NCI-H2107 (cell line): Measurements from ENCODE around the gene SSTR4.
"Not testable (repeated sequence)": the region's sequence is repeated elsewhere in the genome, so short reads cannot be mapped to it uniquely, and the experiment has no call there.

ENCODE experiments used
- DNase-seq: peaks from one replicate; lab custom pipeline; 2025; lab: John Stamatoyannopoulos, UW

SSTR4 gene, protein sequence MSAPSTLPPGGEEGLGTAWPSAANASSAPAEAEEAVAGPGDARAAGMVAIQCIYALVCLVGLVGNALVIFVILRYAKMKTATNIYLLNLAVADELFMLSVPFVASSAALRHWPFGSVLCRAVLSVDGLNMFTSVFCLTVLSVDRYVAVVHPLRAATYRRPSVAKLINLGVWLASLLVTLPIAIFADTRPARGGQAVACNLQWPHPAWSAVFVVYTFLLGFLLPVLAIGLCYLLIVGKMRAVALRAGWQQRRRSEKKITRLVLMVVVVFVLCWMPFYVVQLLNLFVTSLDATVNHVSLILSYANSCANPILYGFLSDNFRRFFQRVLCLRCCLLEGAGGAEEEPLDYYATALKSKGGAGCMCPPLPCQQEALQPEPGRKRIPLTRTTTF

DNA sequence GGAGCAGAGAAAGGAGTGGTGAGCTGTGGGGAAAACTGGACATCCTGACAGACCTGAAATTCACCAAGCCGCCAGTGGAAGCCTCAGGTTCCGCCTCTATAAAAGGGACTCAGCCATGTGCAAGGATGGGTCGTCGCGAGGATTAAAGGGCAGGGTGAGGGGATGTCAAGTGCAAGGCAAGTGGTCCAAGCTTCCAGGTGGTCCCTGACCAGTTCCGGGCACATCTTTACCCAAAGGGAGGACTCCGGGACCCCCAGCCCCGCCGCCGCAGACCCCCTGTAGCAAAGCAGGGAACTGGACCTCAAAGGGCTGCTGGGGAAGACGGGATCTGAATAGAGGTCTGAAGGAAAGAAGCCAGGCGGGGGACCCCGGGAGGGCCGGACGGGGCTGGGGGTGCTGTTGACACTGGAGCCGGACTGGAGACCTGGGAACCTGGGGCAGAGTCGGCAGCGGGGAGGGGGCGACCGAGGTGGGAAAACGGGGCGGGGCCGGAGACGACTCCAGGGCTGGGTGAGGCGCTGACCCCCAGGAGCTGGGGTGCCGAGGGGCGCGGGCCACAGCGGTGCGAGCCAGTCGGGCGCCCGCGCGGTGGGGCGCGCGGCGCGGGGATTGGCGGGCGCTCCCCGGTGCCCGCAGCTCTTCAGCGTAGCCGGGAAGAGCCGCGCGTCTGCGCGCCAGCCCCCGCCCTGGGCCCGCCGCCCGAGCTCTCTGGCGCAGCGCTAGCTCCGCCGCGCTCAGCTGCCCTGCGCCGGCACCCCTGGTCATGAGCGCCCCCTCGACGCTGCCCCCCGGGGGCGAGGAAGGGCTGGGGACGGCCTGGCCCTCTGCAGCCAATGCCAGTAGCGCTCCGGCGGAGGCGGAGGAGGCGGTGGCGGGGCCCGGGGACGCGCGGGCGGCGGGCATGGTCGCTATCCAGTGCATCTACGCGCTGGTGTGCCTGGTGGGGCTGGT, at the start of gene SSTR4:
TSS of gene SSTR4 (plus strand) at position 592 of the 951 bp plus-strand sequence. CDS start at position 764, 172 bp downstream.
- no peak for DNase-seq

DNA sequence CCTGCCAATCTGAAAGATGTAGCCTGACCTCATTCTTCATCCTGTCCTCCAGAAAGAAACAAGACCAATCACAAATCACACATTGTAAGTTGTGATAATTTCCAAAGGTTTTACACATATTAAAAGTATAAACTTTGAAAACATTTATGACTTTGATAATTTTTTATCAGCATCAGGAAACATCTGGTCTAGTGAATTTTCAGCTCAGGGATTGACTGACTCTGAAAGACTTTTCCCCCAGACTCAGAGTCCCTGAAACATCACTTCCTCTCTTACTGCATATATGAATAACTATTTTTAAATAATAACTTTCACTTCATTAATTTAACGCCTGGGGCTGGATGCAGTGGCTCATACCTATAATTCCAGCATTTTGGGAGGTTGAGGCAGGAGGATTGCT, 48.5 kb upstream of the SSTR4 start:
- no peak for DNase-seq

DNA sequence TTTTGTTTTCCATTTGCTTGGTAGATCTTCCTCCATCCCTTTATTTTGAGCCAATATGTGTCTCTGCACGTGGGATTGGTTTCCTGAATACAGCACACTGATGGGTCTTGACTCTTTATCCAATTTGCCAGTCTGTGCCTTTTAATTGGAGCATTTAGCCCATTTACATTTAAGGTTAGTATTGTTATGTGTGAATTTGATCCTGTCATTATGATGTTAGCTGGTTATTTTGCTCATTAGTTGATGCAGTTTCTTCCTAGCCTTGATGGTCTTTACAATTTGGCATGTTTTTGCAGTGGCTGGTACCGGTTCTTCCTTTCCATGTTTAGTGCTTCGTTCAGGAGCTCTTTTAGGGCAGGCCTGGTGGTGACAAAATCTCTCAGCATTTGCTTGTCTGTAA, 43.7 kb upstream of the SSTR4 start:
- not testable (repeated sequence) for DNase-seq

DNA sequence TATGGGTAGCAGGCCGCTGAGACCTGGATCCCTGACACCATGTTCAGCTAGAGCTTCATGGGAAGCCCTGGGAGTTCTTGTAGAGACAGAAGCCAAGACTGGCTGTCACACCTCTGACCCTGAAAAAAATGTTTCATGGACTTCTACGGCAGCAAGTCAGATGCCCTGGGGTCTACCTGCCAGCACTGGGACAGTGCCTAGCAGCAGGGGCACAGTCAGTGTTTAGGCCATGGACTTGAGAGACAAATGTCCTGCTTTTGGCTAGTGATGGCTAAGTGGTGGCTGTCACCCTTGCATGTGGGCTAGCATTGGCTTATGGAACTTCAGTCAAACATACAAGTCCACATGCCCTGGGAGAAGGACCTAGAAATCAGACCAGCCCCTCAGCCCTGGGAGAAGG, 41.3 kb upstream of the SSTR4 start:
- DNase-seq: no peak

DNA sequence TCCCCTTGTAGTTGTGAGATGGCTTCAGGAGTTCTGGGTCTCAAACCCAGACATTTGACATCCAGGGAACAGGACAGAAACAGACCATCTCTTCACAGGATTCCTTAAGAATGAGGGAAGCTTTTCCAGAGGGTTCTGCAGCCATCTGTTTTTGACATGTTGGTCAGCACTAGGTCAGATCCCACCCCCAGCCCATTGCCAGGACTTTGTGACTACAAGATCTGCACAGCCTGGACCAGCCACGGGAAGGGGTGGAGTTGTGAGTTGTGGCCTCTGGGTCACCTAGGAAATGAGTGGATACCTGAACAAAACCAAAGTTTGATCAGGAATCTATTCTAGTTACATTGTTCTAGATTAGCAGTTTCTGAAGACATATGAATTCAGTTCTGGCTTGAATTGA, 39.2 kb upstream of the SSTR4 start:
- no peak for DNase-seq

DNA sequence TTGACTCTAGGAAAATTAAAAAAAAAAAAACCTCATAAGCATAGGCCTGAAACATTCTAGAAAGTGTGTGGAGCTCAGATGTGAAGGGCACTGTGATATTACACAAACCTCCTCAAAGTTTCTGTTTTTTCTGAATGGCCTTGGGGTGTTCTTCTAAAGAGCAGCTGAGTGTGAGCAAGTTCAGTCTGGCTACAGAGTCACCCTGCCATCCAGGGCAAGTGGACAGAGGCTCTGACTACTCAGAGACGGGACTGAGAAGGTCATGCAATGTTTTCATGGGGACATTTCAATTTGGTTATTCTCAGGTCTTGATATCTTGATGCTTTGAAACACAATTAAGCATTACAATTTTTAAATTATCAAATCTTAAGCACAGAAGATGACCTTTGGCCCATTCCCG, 36.6 kb upstream of the SSTR4 start:
- no peak for DNase-seq

DNA sequence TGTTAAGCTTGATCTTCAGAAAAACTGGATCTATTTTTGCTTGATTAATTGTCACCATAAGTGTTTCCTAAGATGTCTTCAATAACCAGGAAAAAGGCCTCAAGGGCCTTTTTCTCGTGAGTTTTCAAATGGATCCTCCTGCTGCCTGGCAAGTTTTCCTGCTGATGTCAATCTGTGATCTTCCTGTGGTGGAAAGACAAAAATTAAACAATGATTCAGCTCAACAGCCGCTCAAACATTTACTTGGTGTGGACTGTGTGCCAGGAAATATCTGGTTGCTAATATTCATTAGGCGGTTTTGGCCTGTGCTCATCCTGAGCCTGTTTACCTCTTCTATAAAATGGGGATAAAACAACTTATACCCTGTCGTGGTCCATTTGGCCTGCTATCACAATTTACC, 35.4 kb upstream of the SSTR4 start:
- DNase-seq: no peak

DNA sequence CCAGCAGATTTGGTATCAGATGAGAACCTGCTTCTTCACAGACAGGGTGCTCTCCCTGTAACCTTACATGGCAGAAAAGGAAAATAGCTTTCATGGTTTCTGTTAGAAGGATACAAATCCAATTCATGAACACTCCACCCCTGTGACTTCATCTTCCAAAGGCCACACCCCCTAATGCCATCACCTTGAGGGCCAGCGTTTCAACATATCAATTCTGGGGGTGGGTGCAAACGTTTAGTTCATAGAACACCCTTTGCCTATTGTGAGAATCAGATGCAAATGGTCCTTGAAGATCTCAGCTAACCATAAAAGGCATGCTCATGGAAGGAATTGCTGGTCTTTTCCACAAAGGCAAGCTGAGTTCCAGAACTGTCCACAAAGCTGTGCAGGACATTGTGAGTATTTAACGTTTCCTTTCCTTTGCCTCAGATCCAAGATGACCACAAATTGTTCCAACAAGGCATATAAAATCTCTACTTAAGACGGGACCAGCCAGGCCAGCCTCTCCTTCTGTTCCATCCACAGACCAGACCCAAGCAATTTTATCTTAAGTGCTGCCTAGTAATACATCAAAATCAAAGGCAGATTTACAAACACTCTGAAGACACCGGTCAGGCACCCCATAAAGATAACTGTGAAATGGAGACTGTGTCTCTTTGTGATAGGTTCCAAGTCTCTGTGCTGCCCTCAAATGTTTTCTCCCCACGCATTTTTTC, 34.7 kb upstream of the SSTR4 start:
- DNase-seq: no peak

DNA sequence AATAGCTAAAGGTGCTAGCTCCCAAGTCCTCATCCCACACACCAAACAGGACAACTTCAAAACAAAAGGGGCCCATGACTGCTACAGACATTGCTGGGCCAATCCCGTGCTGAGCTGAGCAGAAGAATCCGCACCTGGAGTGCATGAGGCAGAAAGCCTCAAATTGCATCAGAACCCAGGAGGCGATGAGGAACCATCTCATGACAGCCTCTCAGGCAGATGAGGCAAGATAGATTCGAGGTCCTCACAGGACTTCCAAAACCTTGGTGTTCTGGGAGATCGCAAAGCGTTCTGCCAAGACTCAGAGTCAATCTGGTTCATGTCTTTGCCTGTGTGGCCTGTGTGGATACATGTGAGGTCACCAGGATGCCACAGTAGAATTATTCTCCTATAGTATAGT, 32.8 kb upstream of the SSTR4 start:
- no peak for DNase-seq

DNA sequence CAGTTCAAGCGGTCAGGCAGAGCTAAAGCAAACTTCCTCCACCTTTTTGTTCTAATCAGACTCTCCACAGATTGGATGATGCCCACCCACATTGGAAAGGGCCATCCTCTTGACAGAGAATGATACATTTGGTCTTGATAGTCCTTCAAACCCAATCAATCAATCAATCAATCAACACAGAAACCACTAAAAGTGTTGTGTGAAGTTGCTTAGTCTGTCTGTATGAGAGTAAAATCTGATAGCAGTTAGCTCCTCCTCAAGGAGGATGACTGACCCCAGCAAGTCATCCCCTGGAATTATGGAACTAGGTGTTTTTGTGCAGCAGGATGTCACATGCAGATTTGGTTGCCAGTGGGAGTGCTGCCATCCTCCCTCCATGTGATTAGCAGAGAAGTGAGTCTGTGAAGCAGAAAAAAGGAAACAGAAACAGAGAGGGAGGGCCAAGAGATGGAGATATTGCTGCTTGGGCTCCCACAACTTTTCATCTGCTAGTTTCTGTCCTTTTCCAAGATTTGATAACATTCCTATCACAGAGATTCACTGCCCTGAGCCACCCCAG, 32.0 kb upstream of the SSTR4 start:
- DNase-seq: no peak

DNA sequence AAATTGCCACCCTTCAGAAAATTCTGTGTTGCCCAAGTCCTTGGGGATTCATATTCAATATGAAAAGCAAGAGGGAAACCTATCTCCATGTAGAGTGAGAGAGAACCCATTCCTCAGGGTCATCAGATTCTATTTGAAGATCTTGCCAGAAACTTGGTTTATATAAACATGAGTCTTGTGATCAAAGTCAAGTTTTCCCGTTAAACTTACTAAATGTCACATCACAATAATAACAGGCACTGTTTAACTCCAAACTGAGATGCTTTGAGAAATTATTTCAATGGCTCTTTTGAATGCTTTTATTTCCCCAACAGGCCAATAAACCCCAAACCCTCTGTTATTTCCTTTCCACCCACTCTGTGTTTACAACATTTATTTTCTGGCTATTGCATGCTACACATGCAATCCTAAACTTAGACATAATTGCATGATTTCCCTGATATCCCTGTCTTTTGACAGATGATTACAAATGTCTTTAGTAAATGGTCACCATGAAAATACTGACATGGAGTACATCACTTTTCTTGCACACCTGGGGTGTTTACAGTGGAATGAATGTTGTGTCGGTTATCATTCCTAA, 31.1 kb upstream of the SSTR4 start:
- no peak for DNase-seq

DNA sequence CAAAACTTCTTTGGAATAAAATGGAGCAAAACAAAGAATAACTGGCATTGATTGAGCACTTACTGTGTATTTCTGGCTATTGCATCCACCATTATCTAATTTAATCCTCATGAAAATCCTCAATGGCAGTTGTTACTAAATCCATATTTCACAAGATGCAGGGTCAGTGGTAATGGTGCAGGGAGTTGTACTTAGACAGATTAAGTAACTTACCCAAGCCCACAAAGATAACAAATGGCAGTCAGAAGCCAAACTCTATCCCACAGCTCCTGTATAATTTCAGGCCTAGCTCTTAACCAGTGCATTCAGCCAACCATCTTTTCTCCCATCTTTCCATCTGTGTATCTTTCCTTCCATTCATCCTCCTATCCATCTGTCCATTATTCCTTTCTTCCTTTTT, 29.3 kb upstream of the SSTR4 start:
- DNase-seq: no peak

DNA sequence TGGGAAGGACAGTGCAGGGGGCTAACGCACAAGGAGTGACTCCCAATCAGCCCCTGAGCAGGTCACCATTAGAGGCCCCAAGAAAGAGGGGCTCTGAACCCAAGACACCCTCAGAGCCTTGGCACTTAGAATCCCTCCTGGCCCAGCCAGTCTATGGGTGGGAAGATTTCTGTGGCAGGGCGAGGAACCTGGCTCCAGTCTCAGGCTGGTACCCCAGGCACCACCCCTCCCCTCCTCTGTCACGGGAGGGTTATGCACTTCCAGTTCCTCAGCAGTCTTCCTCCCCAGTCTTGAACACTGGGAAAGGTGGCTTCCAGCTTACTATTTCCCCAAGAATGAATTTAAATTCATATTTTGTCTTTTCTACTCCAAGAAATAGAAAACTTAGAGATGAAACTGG, 27.6 kb upstream of the SSTR4 start:
- no peak for DNase-seq

DNA sequence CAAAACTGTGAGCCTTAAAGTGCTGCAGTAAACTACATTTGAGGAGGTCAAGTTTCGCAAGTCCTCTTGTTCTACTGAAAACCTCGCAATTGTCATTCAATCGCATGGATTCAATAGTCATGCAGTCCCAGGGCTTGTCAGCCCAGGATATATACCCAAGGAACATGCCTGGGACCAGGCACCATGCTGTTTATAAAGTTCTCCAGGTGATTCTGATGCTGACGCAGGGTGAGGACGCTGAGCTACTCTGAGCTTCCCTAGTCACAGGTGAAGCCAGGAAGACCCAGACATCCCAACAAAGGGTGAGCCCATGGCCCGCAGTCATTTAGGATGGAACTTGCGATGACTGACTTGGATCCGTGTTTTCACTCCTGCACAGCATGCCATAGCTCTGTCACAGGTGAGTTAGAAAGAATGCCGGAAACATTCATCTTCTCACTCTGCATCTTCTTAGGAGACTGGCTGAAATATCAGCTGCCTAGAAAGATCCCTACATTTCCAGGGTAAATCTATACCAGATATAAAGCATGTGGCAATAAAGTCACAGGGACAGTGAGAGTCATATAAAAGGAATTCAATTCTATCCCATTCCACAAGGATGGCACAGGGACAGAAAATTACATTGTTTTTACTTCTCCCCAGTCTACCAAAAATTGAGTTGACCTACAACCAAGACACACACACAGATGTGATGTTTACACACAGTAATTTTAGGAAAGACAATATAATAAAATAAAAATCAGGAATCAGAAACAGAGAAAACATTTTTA, 27.0 kb upstream of the SSTR4 start:
- DNase-seq: no peak

DNA sequence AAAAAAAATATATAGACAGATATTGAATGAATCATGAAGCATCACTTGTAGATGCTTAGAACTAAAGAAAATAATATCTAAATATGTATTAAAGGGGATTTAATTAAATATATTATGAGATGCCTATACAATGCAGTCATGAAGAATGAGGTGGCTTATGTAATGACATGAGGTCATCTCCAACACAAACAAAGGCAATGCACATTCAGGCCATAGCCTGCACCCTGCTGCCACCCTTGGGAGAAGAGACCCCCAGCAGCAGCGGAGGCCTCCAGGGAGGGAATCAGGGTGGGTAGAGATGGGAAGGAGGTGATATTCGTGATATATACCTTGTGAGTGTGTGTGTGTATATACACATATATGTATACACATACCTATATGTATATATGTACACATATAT, 26.4 kb upstream of the SSTR4 start:
- DNase-seq: no peak

DNA sequence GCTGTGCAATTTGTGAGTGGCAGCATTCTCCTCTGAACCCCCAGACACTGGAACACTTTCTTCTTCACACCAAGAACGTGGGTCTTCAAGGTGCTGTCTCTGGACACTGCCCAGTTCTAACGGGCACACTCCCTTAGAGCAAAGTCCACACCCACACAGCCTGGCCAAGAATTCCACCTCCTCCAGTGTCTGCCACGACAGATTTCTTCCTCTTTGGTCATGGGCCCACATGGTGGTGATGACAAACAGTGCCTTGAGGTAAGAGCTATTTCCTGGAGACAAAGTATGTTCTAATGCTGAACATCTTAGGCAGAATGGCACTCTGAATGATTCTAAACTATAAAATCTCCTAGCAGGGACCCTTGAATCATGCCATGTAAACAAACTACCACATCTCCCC, 25.5 kb upstream of the SSTR4 start:
- no peak for DNase-seq

DNA sequence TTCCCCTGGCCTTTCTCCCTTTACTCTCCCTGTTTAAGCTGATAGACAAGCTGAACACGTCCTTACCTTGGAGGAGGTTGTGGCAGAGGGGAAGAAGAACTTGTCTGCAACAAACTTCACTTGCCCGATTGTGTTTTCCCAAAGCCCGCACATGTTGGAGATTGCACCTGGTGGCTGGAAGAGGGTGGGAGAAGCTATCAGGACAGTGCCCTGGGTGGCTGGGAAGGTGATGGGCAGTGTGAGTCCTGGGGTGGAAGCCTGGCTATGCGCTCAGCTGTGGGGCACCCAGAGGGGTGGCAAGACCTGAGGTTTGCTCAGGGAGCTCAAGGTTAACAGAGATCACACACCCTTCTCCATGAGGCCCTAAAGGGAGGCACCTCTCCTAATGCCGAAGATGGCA, 25.0 kb upstream of the SSTR4 start:
- no peak for DNase-seq

DNA sequence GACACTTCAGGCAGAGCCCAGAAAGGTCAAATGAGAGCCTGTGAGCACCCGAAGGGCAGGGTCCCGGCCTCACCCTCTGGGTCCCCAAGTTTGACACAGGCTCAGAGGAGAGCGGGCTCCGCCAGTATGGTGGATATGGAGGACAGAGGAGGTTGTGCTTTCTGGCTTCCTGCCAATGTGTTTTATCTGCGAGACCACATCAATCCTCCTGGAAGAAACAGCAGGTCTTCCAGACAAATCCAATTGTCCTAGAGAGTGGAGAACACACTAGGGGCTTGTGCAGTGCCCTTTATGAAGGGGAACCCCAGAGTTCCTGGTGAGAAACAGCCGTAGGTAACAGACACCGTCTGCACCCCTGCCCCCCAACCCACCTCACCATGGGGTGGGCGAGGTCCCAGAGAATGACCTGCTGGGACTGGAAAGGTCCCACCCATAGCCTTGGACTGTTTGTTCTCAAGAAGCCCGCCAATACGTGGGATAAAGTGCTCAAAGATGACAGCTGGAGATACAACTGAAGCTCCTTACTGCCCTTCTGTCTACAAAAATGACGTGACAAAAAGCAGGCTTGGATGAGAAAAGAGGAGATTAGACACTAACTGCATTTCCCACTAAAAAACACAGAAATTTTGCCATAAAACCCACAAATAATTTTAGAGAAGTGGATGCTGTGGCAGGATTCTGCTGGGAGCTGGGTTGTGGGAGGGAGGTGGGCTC, 23.9 kb upstream of the SSTR4 start:
- DNase-seq: no peak

DNA sequence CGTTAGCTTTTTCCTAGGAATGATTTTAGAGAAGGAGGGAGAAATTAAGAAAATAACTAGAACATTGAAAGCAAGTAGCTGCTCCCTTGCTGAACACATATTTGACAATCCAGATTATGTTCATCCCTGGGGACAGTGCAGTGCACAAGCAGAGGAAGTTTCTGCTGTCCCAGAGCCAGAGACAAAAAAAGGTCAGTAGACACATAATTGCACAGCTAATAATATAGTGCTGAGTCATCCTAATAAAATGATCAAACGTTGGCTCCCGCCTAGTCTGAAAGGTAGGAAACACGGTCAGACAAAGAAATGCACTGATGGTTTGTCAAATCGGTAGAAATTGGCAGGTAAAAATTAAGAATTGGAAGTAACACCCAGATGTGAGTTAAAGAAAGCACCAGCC, 21.7 kb upstream of the SSTR4 start:
- no peak for DNase-seq

DNA sequence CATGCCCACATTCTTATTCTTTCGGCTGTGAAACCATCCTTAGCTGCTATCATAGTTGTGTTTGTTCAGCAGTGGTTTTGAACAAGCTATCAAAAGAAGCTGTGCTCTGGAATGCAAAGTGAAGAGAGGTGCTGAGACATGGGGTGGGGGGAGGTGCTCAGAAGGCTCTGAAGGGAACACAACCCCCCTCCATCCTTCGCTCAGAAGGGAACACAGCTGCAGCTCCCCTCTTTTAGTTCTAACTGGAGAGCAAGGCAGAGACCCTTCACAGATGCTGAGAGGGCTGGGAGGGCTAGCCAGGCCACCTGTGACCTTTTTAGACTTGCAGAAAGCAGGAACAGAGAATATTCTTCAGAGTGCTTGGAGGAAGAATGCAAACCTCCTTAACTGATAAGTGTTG, 17.6 kb upstream of the SSTR4 start:
- no peak for DNase-seq
